ENCODE results near the gene RBMS3.
A peak's percentile ranks its signal among the peaks of the same experiment; 100 is the strongest.

RBMS3 gene

GRCh38 chr3:29410220-29410619, 129.3 kb downstream of the RBMS3 start:
- Histone ChIP-seq H3K4me1 (peaks cover 16% of the 10 kb centered on the region), H3K4me3 (no peak overlapping the region), H3K36me3 (replicated peaks) (no peaks in the 10 kb centered on the region), H3K9me3 (no peaks in the 10 kb centered on the region), H3K27me3 (ENCODE audit: low read depth) (no peaks in the 10 kb centered on the region)
- in situ Hi-C loops (cut with MboI; ENCODE audit: low sequenced_read_pairs) = no loop called here
- no peak for DNase-seq (ENCODE audit: low spot score in 2 of 2)

GRCh38 chr3:29410660-29411405, 130.0 kb downstream of the RBMS3 start:
- in situ Hi-C loops (cut with MboI; ENCODE audit: low sequenced_read_pairs) = no loop called here
- no peak overlapping the region for H3K4me3 ChIP-seq
- DNase-seq (ENCODE audit: low spot score in 2 of 2) = no peak
- no peaks in the 10 kb centered on the region for H3K27me3 ChIP-seq (ENCODE audit: low read depth)
- no peaks in the 10 kb centered on the region for H3K9me3 ChIP-seq
- H3K4me1 ChIP-seq = peaks cover 14% of the 10 kb centered on the region
- no peaks in the 10 kb centered on the region for H3K36me3 ChIP-seq (replicated peaks)

- peaks cover 17% of the 10 kb centered on the region for H3K4me1 ChIP-seq
- H3K9me3 ChIP-seq = no peaks in the 10 kb centered on the region
- in situ Hi-C loops (cut with MboI; ENCODE audit: low sequenced_read_pairs) = no loop called here
- H3K36me3 ChIP-seq (replicated peaks) = no peaks in the 10 kb centered on the region
- DNase-seq (ENCODE audit: low spot score in 2 of 2) = no peak
- no peaks in the 10 kb centered on the region for H3K27me3 ChIP-seq (ENCODE audit: low read depth)
- no peak overlapping the region for H3K4me3 ChIP-seq
Observed at GRCh38 chr3:29412110-29412509, 131.2 kb downstream of the RBMS3 start.

GRCh38 chr3:29414468-29415224, 133.8 kb downstream of the RBMS3 start:
- Histone ChIP-seq H3K4me1 (peaks cover 17% of the 10 kb centered on the region), H3K9me3 (no peaks in the 10 kb centered on the region), H3K36me3 (replicated peaks) (no peaks in the 10 kb centered on the region), H3K4me3 (no peak overlapping the region), H3K27me3 (ENCODE audit: low read depth) (no peaks in the 10 kb centered on the region)
- no peak for DNase-seq (ENCODE audit: low spot score in 2 of 2)
- in situ Hi-C loops (cut with MboI; ENCODE audit: low sequenced_read_pairs) = no loop called here

GRCh38 chr3:29415482-29416223, 134.8 kb downstream of the RBMS3 start:
- Histone ChIP-seq H3K27me3 (ENCODE audit: low read depth) (no peaks in the 10 kb centered on the region), H3K4me1 (peaks cover 17% of the 10 kb centered on the region), H3K4me3 (no peak overlapping the region), H3K9me3 (no peaks in the 10 kb centered on the region), H3K36me3 (replicated peaks) (no peaks in the 10 kb centered on the region)
- DNase-seq (ENCODE audit: low spot score in 2 of 2) = no peak
- in situ Hi-C loops (cut with MboI; ENCODE audit: low sequenced_read_pairs) = no loop called here

- Histone ChIP-seq H3K36me3 (replicated peaks) (no peaks in the 10 kb centered on the region), H3K4me3 (no peak overlapping the region), H3K9me3 (no peaks in the 10 kb centered on the region), H3K27me3 (ENCODE audit: low read depth) (no peaks in the 10 kb centered on the region), H3K4me1 (peaks cover 17% of the 10 kb centered on the region)
- in situ Hi-C loops (cut with MboI; ENCODE audit: low sequenced_read_pairs) = no loop called here
- DNase-seq (ENCODE audit: low spot score in 2 of 2) = no peak
Observed at GRCh38 chr3:29416514-29416913, 135.6 kb downstream of the RBMS3 start.

- Histone ChIP-seq H3K27me3 (ENCODE audit: low read depth) (no peaks in the 10 kb centered on the region), H3K4me1 (peaks cover 6% of the 10 kb centered on the region; the same call in 1 of the 2 replicates), H3K36me3 (replicated peaks) (no peaks in the 10 kb centered on the region), H3K9me3 (no peaks in the 10 kb centered on the region), H3K4me3 (no peak overlapping the region)
- DNase-seq (ENCODE audit: low spot score in 2 of 2) = no peak
- in situ Hi-C loops (cut with MboI; ENCODE audit: low sequenced_read_pairs) = no loop called here
Observed at GRCh38 chr3:29420106-29420505, 139.2 kb downstream of the RBMS3 start.

GRCh38 chr3:29426302-29427226, 145.7 kb downstream of the RBMS3 start:
- Histone ChIP-seq H3K36me3 (replicated peaks) (no peaks in the 10 kb centered on the region), H3K4me3 (no peak overlapping the region), H3K4me1 (peaks cover 29% of the 10 kb centered on the region), H3K27me3 (ENCODE audit: low read depth) (no peaks in the 10 kb centered on the region), H3K9me3 (no peaks in the 10 kb centered on the region)
- no peak for DNase-seq (ENCODE audit: low spot score in 2 of 2)
- in situ Hi-C loops (cut with MboI; ENCODE audit: low sequenced_read_pairs) = no loop called here

- Histone ChIP-seq H3K36me3 (replicated peaks) (no peaks in the 10 kb centered on the region), H3K9me3 (no peaks in the 10 kb centered on the region), H3K4me1 (peaks cover 29% of the 10 kb centered on the region), H3K27me3 (ENCODE audit: low read depth) (no peaks in the 10 kb centered on the region), H3K4me3 (no peak overlapping the region)
- in situ Hi-C loops (cut with MboI; ENCODE audit: low sequenced_read_pairs) = no loop called here
- no peak for DNase-seq (ENCODE audit: low spot score in 2 of 2)
Observed at GRCh38 chr3:29427266-29428103, 146.6 kb downstream of the RBMS3 start.

GRCh38 chr3:29429055-29429679, 148.3 kb downstream of the RBMS3 start:
- Histone ChIP-seq H3K4me1 (peaks cover 32% of the 10 kb centered on the region), H3K9me3 (no peaks in the 10 kb centered on the region), H3K36me3 (replicated peaks) (no peaks in the 10 kb centered on the region), H3K4me3 (no peak overlapping the region), H3K27me3 (ENCODE audit: low read depth) (no peaks in the 10 kb centered on the region)
- DNase-seq (ENCODE audit: low spot score in 2 of 2) = no peak
- in situ Hi-C loops (cut with MboI; ENCODE audit: low sequenced_read_pairs) = no loop called here

- DNase-seq (ENCODE audit: low spot score in 2 of 2) = peak; percentile 41 to 98
- Histone ChIP-seq H3K27me3 (ENCODE audit: low read depth) (no peaks in the 10 kb centered on the region), H3K4me3 (no peak overlapping the region), H3K36me3 (replicated peaks) (no peaks in the 10 kb centered on the region), H3K9me3 (no peaks in the 10 kb centered on the region), H3K4me1 (peaks cover 34% of the 10 kb centered on the region)
- in situ Hi-C loops (cut with MboI; ENCODE audit: low sequenced_read_pairs) = no loop called here
Observed at GRCh38 chr3:29430558-29430971, 149.7 kb downstream of the RBMS3 start.

- peaks cover 31% of the 10 kb centered on the region for H3K4me1 ChIP-seq
- no peaks in the 10 kb centered on the region; the same call in 1 of the 2 replicates for H3K36me3 ChIP-seq (replicated peaks)
- no peaks in the 10 kb centered on the region for H3K9me3 ChIP-seq
- DNase-seq (ENCODE audit: low spot score in 2 of 2) = no peak
- H3K4me3 ChIP-seq = no peak overlapping the region
- in situ Hi-C loops (cut with MboI; ENCODE audit: low sequenced_read_pairs) = no loop called here
- no peaks in the 10 kb centered on the region for H3K27me3 ChIP-seq (ENCODE audit: low read depth)
Observed at GRCh38 chr3:29436612-29437323, 155.9 kb downstream of the RBMS3 start.

Data from HAP-1 (cell line).